ENCODE results near the gene TMEM150A. TPM values are rescaled to one million over a fixed set of nuclear protein-coding genes. Genes with fewer than 3 reads are reported as not detected.

The TMEM150A gene
- total and polyA plus RNA-seq, 2 of the 13 experiments (the other 11 are each of a cell fraction or from before 2014, with no cell fraction given), result 30.1 to 70.4 TPM

- peak; percentile 61; the same call in 1 of the 2 replicates for TF ChIP-seq ZNF331 (CRISPR knock-in tag; IDR thresholded peaks at IDR 0.05)
- no peak for TF ChIP-seq MTA3 (CRISPR knock-in tag; IDR thresholded peaks at IDR 0.05)
- peak; percentile 82; the same call in 1 of the 2 replicates for TF ChIP-seq ZNF589 (CRISPR knock-in tag; conservative IDR thresholded peaks at IDR 0.05)
- no peak for TF ChIP-seq KDM1A (CRISPR knock-in tag; IDR thresholded peaks at IDR 0.05)
- no peak; the same call in 1 of the 2 replicates for TF ChIP-seq ATF7-NPFF (CRISPR knock-in tag; IDR thresholded peaks at IDR 0.05; ENCODE audit: low read depth)
- TF ChIP-seq, protein P1, sequence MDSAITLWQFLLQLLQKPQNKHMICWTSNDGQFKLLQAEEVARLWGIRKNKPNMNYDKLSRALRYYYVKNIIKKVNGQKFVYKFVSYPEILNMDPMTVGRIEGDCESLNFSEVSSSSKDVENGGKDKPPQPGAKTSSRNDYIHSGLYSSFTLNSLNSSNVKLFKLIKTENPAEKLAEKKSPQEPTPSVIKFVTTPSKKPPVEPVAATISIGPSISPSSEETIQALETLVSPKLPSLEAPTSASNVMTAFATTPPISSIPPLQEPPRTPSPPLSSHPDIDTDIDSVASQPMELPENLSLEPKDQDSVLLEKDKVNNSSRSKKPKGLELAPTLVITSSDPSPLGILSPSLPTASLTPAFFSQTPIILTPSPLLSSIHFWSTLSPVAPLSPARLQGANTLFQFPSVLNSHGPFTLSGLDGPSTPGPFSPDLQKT (CRISPR knock-in tag; IDR thresholded peaks at IDR 0.05; ENCODE audit: borderline replicate concordance), result no peak
- peak; percentile 52; the same call in 1 of the 2 replicates for TF ChIP-seq ZKSCAN5 (CRISPR knock-in tag; IDR thresholded peaks at IDR 0.05)
- TF ChIP-seq IRF2 (CRISPR knock-in tag; IDR thresholded peaks at IDR 0.05), result peak; percentile 48; the same call in 1 of the 2 replicates
- peak; percentile 95 for TF ChIP-seq ZBTB7B (CRISPR knock-in tag; IDR thresholded peaks at IDR 0.05)
- TF ChIP-seq ZNF644 (CRISPR knock-in tag; IDR thresholded peaks at IDR 0.05; ENCODE audit: low read depth), result 0 out of 2 replicates have a peak, but pooled peaks have one; percentile 7
- TF ChIP-seq ZMYM2 (CRISPR knock-in tag; IDR thresholded peaks at IDR 0.05), result 0 out of 2 replicates have a peak, but pooled peaks have one; percentile 22
- TF ChIP-seq STAT6 (CRISPR knock-in tag; IDR thresholded peaks at IDR 0.05; ENCODE audit: borderline replicate concordance), result no peak; the same call in 1 of the 2 replicates
- no peak; the same call in none of the 2 replicates for TF ChIP-seq ELF1 (CRISPR knock-in tag; IDR thresholded peaks at IDR 0.05)
- TF ChIP-seq, protein P2, sequence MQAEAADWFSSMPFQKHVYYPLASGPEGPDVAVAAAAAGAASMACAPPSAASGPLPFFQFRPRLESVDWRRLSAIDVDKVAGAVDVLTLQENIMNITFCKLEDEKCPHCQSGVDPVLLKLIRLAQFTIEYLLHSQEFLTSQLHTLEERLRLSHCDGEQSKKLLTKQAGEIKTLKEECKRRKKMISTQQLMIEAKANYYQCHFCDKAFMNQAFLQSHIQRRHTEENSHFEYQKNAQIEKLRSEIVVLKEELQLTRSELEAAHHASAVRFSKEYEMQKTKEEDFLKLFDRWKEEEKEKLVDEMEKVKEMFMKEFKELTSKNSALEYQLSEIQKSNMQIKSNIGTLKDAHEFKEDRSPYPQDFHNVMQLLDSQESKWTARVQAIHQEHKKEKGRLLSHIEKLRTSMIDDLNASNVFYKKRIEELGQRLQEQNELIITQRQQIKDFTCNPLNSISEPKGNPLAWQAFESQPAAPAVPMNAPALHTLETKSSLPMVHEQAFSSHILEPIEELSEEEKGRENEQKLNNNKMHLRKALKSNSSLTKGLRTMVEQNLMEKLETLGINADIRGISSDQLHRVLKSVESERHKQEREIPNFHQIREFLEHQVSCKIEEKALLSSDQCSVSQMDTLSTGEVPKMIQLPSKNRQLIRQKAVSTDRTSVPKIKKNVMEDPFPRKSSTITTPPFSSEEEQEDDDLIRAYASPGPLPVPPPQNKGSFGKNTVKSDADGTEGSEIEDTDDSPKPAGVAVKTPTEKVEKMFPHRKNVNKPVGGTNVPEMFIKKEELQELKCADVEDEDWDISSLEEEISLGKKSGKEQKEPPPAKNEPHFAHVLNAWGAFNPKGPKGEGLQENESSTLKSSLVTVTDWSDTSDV (CRISPR knock-in tag; IDR thresholded peaks at IDR 0.05), result no peak
- no peak for TF ChIP-seq LCORL (IDR thresholded peaks at IDR 0.05)
- 0 out of 2 replicates have a peak, but pooled peaks have one; percentile 44 for TF ChIP-seq LCORL (CRISPR knock-in tag; IDR thresholded peaks at IDR 0.05)
- peak; percentile 75 for TF ChIP-seq EEA1 (CRISPR knock-in tag; IDR thresholded peaks at IDR 0.05; ENCODE audit: borderline replicate concordance)
- no peak for TF ChIP-seq RORA (CRISPR knock-in tag; IDR thresholded peaks at IDR 0.05)
- no peak for TF ChIP-seq ZNF761 (CRISPR knock-in tag; conservative IDR thresholded peaks at IDR 0.05)
- TF ChIP-seq NBN (conservative IDR thresholded peaks at IDR 0.05), result no peak
- TF ChIP-seq PAX8 (CRISPR knock-in tag; IDR thresholded peaks at IDR 0.05; ENCODE audit: borderline replicate concordance), result peak; percentile 78; the same call in 1 of the 2 replicates
- TF ChIP-seq ZNF850 (CRISPR knock-in tag; conservative IDR thresholded peaks at IDR 0.05), result no peak
- TF ChIP-seq PTBP1 (IDR thresholded peaks at IDR 0.05; ENCODE audit: low read depth, low read length, poor library complexity, severe bottlenecking), result peak; percentile 82
- peak; percentile 44 for TF ChIP-seq MNT (IDR thresholded peaks at IDR 0.05)
These were observed 18.1 kb downstream of the TMEM150A start, which contains the start of gene VAMP5 (continued) for GRCh38 chr2:85584354-85584856.
